CD4-positive, alpha-beta memory T cell (primary cell): ENCODE measurements around the gene NBPF4. TPM values are rescaled to one million over a fixed set of nuclear protein-coding genes. Genes with fewer than 3 reads are reported as not detected.
"Not testable (repeated sequence)": the region's sequence is repeated elsewhere in the genome, so short reads cannot be mapped to it uniquely, and the experiment has no call there.

Source experiments
- CTCF ChIA-PET: fragments of 350-600 bp; sonication (Branson Sonifier 250); formaldehyde crosslinking; loops from one replicate; lab custom pipeline; 2021; ENCODE audit warnings: inconsistent platforms; ENCODE audit not compliant: partially characterized antibody; lab: Charles Lee
- POLR2A ChIA-PET: fragments of 350-600 bp; sonication (Branson Sonifier 250); formaldehyde crosslinking; loops from one replicate; lab custom pipeline; 2021; ENCODE audit not compliant: partially characterized antibody; lab: Charles Lee
- DNase-seq, 5 donors: peaks; one replicate each; pipeline versions ENCODE4 v3.0.0 to v3.0.0-alpha.2; 2020 to 2022; ENCODE audit warnings: mixed read lengths in 1 of 5
- H3K27ac ChIP-seq: one replicate; pipeline ENCODE4 v1.7.0; 2013; ENCODE audit warnings: low read depth, low read length
- H3K27me3 ChIP-seq: 2 replicates; pipeline ENCODE4 v1.7.0; 2013; ENCODE audit warnings: mild to moderate bottlenecking, low read length, moderate library complexity; ENCODE audit not compliant: insufficient read depth
- H3K36me3 ChIP-seq: 2 replicates; pipeline ENCODE4 v1.7.0; 2013; ENCODE audit warnings: mild to moderate bottlenecking, low read length, moderate library complexity; ENCODE audit not compliant: insufficient read depth
- H3K4me1 ChIP-seq: 2 replicates; pipeline ENCODE4 v1.7.0; 2013; ENCODE audit warnings: mild to moderate bottlenecking, low read length, moderate library complexity; ENCODE audit not compliant: insufficient read depth
- H3K4me3 ChIP-seq, 2 donors: one replicate each; pipeline ENCODE4 v1.7.0; 2013; ENCODE audit warnings: low read length in 2 of 2, mild to moderate bottlenecking in 1 of 2
- H3K9me3 ChIP-seq, 2 donors: one replicate each; pipeline ENCODE4 v1.7.0; 2013; ENCODE audit warnings: low read length in 2 of 2, control low read depth in 1 of 2; ENCODE audit not compliant: control insufficient read depth in 1 of 2
- H3K27ac Mint-ChIP-seq, 7 donors: one replicate each; pipeline ENCODE4 v1.8.0; 2020 to 2021; ENCODE audit warnings: mixed read lengths in 7 of 7, mild to moderate bottlenecking in 6 of 7, inconsistent platforms in 3 of 7, moderate library complexity in 3 of 7
- H3K27me3 Mint-ChIP-seq, 2 donors: one replicate each; pipeline ENCODE4 v1.8.0; 2020 to 2021; ENCODE audit warnings: mixed read lengths in 2 of 2
- H3K36me3 Mint-ChIP-seq, 2 donors: one replicate each; pipeline ENCODE4 v1.8.0; 2020 to 2021; ENCODE audit warnings: mixed read lengths in 2 of 2, inconsistent platforms in 1 of 2, mild to moderate bottlenecking in 1 of 2
- H3K4me1 Mint-ChIP-seq, 4 donors: one replicate each; pipeline ENCODE4 v1.8.0; 2020 to 2021; ENCODE audit warnings: mixed read lengths in 4 of 4, mild to moderate bottlenecking in 1 of 4
- H3K4me3 Mint-ChIP-seq, 8 donors: one replicate each; pipeline ENCODE4 v1.8.0; 2020 to 2021; ENCODE audit warnings: mixed read lengths in 8 of 8, mild to moderate bottlenecking in 7 of 8, moderate library complexity in 6 of 8, inconsistent platforms in 3 of 8
- H3K9me3 Mint-ChIP-seq, 8 donors: one replicate each; pipeline ENCODE4 v1.8.0; 2020 to 2021; ENCODE audit warnings: mixed read lengths in 8 of 8, mild to moderate bottlenecking in 5 of 8, inconsistent platforms in 3 of 8, moderate library complexity in 1 of 8
- intact Hi-C: fragments of 100-400 bp; cut with micrococcal nuclease; formaldehyde crosslinking; loops from one replicate; pipeline ENCODE4 v1.15.1; 2023
- polyA plus RNA-seq, 2 donors: library from polyadenylated mRNA; unstranded; fragments of 300-500 nt; fragmentation: Illumina TruSeq; gene quantifications; one replicate each; pipeline ENCODE4 v1.2.3, GENCODE V29; 2021
- total RNA-seq, 2 experiments: library from RNA; stranded (reverse); gene quantifications; one replicate each; pipeline ENCODE4 v1.2.3, GENCODE V29; 2021

The NBPF4 gene
- total and polyA plus RNA-seq, 4 experiments from 2014 or later = 0.35 TPM; not detected in 3

GRCh38 chr1:108209456-108210108 is 34.3 kb downstream of the NBPF4 start:
- peaks cover 0 to 1% (median 0%) of the 10 kb centered on the region in 8 donors for H3K9me3 Mint-ChIP-seq
- intact Hi-C loops = no loop called here
- H3K4me1 Mint-ChIP-seq = peaks cover 3 to 8% (median 7%) of the 10 kb centered on the region in 4 donors
- Histone ChIP-seq H3K4me3 (no peak overlapping the region), H3K27ac (no peak overlapping the region), H3K4me1 (peaks cover 7% of the 10 kb centered on the region), H3K36me3 (no peaks in the 10 kb centered on the region), H3K27me3 (no peaks in the 10 kb centered on the region), H3K9me3 (no peaks in the 10 kb centered on the region)
- H3K4me3 Mint-ChIP-seq = peak overlapping the region in 2 of 8 donors; percentile 11 to 42
- peaks cover 12 to 20% of the 10 kb centered on the region in 2 donors for H3K27me3 Mint-ChIP-seq
- peak overlapping the region in 1 of 7 donors; percentile 27 for H3K27ac Mint-ChIP-seq
- no peaks in the 10 kb centered on the region for H3K36me3 Mint-ChIP-seq
- ChIA-PET CTCF (interaction anchor here (0.7 to 3.3 kb wide), 2 partner anchors 9 to 84 kb away, joined by 3 to 15 read pairs; partner anchors contain the start of gene SLC25A24), POLR2A (interaction anchor here (2.5 kb wide), 1 partner anchor 9 kb away, joined by 11 read pairs; the partner anchor contains the start of gene SLC25A24)
- DNase-seq = peak in 3 of 5 donors; percentile 7 to 36 (median 9)

DNA sequence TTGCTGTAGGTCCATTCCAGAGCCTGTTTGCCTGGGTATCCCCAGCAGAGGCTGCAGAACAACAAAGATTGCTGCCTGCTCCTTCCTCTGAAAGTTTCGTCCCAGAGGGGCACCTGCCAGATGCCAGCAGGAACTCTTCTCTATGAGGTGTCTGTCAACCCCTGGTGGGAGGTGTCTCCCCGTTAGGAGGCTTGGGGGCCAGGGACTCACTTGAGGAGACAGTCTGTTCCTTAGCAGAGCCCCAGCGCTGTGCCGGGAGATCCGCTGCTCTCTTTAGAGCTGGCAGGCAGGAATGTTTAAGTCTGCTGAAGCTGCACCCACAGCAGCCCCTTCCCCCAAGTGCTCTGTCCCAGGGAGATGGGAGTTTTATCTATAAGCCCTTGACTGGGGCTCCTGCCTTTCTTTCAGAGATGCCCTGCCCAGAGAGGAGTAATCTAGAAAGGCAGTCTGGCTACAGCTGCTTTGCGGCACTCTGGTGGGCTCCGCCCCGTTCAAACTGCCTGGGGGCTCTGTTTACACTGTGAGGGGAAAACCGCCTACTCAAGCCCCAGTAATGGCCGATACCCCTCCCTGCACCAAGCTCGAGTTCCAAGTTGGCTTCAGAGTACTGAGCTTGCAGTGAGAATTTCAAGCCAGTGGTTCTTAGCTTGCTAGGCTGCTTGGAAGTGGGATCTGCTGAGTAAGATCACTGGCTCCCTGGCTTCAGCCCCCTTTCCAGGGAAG is 35.0 kb downstream of the NBPF4 start:
- H3K27ac ChIP-seq = no peak overlapping the region
- POLR2A ChIA-PET = interaction anchor here (2.5 kb wide), 1 partner anchor 8 kb away, joined by 11 read pairs; the partner anchor contains the start of gene SLC25A24
- Mint-ChIP-seq H3K9me3 (peaks cover 0 to 2% (median under 1%) of the 10 kb centered on the region in 8 donors), H3K27ac (no peak overlapping the region), H3K27me3 (peaks cover 12 to 20% of the 10 kb centered on the region in 2 donors), H3K4me3 (no peak overlapping the region), H3K36me3 (no peaks in the 10 kb centered on the region), H3K4me1 (peaks cover 7 to 12% (median 8%) of the 10 kb centered on the region in 4 donors)
- no peaks in the 10 kb centered on the region for H3K27me3 ChIP-seq
- DNase-seq = no peak
- intact Hi-C loops = no loop called here
- peaks cover 7% of the 10 kb centered on the region for H3K4me1 ChIP-seq
- H3K4me3 ChIP-seq = no peak overlapping the region
- CTCF ChIA-PET = interaction anchor here (3.3 kb wide), 1 partner anchor 8 kb away, joined by 15 read pairs; the partner anchor contains the start of gene SLC25A24
- H3K9me3 ChIP-seq = no peaks in the 10 kb centered on the region
- no peaks in the 10 kb centered on the region for H3K36me3 ChIP-seq

DNA sequence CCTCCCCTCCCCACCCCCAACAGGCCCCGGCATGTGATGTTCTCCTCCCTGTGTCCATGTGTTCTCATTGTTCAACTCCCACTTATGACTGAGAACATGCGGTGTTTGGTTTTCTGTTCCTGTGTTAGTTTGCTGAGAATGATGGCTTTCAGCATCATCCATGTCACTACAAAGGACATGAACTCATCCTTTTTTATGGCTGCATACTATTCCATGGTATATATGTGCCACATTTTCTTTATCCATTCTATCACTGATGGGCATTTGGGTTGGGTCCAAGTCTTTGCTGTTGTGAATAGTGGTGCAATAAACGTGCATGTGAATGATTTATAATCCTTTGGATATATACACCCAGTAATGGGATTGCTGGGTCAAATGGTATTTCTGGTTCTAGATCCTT is 40.3 kb downstream of the NBPF4 start:
- intact Hi-C loops = loop anchor here (5.0 kb wide), 1 partner anchor 444 kb away; no protein-coding TSS in a partner anchor
- POLR2A ChIA-PET, H3K27me3 Mint-ChIP-seq, CTCF ChIA-PET, H3K4me3 ChIP-seq, H3K9me3 ChIP-seq, H3K36me3 Mint-ChIP-seq, H3K27ac ChIP-seq, H3K27me3 ChIP-seq, H3K9me3 Mint-ChIP-seq, H3K36me3 ChIP-seq, DNase-seq, H3K4me3 Mint-ChIP-seq: not testable (repeated sequence)
- peak overlapping the region in 1 of 7 donors; percentile 9 for H3K27ac Mint-ChIP-seq
- peaks cover 15 to 26% (median 19%) of the 10 kb centered on the region in 4 donors for H3K4me1 Mint-ChIP-seq
- H3K4me1 ChIP-seq = peaks cover 14% of the 10 kb centered on the region

GRCh38 chr1:108201687-108202086 is 42.2 kb downstream of the NBPF4 start:
- Mint-ChIP-seq H3K27me3 (peaks cover 0 to 2% of the 10 kb centered on the region in 2 donors), H3K9me3 (peaks cover 0 to 3% (median under 1%) of the 10 kb centered on the region in 8 donors), H3K27ac (peak overlapping the region in 1 of 7 donors; percentile 30), H3K4me1 (peaks cover 28 to 41% (median 35%) of the 10 kb centered on the region in 4 donors), H3K36me3 (peaks cover 2 to 7% of the 10 kb centered on the region in 2 donors), H3K4me3 (peak overlapping the region in 1 of 8 donors; percentile 91)
- POLR2A ChIA-PET = no interaction called here
- H3K4me1 ChIP-seq = peaks cover 23% of the 10 kb centered on the region
- no peaks in the 10 kb centered on the region for H3K9me3 ChIP-seq
- no peak overlapping the region for H3K4me3 ChIP-seq
- H3K27ac ChIP-seq = no peak overlapping the region
- CTCF ChIA-PET = interaction anchor here (1.0 to 2.2 kb wide), 3 partner anchors 8 to 18 kb away, joined by 3 to 15 read pairs (median 8); no protein-coding TSS in a partner anchor
- no peak for DNase-seq
- intact Hi-C loops = loop anchor here (5.0 kb wide), 1 partner anchor 446 kb away; no protein-coding TSS in a partner anchor
- H3K27me3 ChIP-seq = no peaks in the 10 kb centered on the region
- no peaks in the 10 kb centered on the region for H3K36me3 ChIP-seq

DNA sequence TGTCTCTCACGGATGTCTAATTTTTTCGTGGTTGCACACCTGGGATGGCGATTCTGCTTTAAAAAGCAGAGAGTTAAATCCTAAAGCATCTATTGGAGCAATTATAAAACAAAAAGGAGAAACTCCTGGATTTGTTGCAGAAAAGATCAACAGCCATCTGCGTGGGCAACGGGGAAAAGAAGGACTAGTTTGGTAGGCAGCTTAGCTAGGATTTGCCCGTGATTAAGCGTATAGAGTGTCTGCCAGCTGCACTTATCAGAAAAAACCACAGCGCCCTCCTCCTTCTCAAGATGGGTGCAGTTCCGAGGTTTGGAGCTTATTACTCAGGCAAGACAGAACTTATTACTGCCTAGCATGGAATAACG is 43.2 kb downstream of the NBPF4 start:
- POLR2A ChIA-PET = interaction anchor here (0.7 to 2.4 kb wide), 17 partner anchors 9 to 1144 kb away, joined by 3 to 17 read pairs (median 5); partner anchors contain the start of genes EEIG2, HENMT1, PRMT6 and PRPF38B
- CTCF ChIA-PET = interaction anchor here (0.7 to 2.2 kb wide), 14 partner anchors 9 to 461 kb away, joined by 3 to 15 read pairs (median 4); no protein-coding TSS in a partner anchor
- peak overlapping the region; percentile 58 to 80 for H3K4me3 ChIP-seq
- intact Hi-C loops = loop anchor here (5.0 kb wide), 1 partner anchor 447 kb away; no protein-coding TSS in a partner anchor
- peak overlapping the region; percentile 64 for H3K27ac ChIP-seq
- H3K4me3 Mint-ChIP-seq = peak overlapping the region; percentile 87 to 94 (median 92)
- peak; percentile 43 to 69 (median 49) for DNase-seq
- peaks cover 31 to 42% (median 37%) of the 10 kb centered on the region in 4 donors for H3K4me1 Mint-ChIP-seq
- peaks cover 23% of the 10 kb centered on the region for H3K4me1 ChIP-seq
- H3K36me3 ChIP-seq = no peaks in the 10 kb centered on the region
- peaks cover 0 to 4% (median 2%) of the 10 kb centered on the region in 8 donors for H3K9me3 Mint-ChIP-seq
- H3K27ac Mint-ChIP-seq = peak overlapping the region; percentile 80 to 92 (median 88)
- H3K27me3 Mint-ChIP-seq = no peaks in the 10 kb centered on the region
- H3K36me3 Mint-ChIP-seq = peaks cover 2 to 11% of the 10 kb centered on the region in 2 donors
- no peaks in the 10 kb centered on the region for H3K27me3 ChIP-seq
- no peaks in the 10 kb centered on the region for H3K9me3 ChIP-seq

DNA sequence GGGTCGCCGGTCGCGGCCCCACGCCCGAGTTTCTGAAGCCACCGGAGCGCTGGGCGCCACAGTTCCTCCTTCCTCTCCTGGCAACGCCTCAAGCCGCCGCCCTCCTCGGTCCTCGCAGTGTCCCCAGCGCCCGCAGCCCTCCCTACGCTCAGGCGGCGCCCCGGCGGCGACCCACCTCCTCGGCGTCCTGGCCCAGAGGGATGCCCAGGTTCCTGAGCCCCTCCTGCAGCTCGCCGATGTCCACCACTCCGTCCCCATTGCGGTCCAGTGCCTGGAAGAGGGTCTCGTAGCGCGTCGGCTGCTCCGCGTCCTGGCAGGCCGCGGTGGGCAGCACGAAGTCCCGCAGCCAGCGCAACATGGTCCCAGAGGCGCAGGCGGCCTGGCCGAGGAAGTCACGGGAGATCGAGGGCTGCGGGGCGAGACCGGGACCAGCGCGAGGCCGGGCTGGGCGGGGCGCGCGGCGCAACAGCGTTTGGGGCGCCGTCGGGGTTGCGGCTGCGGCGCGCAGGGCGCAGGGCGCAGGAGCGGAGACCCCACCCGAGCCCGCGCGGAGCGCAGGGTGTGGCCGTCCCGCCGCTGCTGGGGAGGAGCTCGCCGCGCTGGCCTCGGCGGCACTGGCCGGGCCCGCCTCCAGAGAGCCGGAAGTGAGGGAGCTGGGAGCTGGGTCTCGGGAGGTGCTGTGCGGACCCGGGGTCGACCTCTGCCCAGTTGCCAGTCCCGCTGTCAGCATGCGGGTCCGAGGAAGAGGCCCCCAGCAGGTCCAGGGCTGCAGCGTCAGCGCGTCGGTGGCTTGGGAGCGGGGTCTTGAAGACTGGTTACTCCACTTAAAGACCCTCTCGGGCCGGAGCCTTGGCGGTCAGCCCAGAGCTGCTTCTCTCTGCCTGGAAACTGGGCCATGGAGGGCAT is 43.8 kb downstream of the NBPF4 start, which contains the start of gene SLC25A24:
SLC25A24 (minus strand) TSS at position 563 of the 906 bp plus-strand sequence; CDS start at position 358, 205 bp downstream.
- Histone ChIP-seq H3K4me1 (peaks cover 23% of the 10 kb centered on the region), H3K9me3 (no peaks in the 10 kb centered on the region), H3K4me3 (peak within 1 kb of the TSS; percentile 58 to 80), H3K27ac (peak within 1 kb of the TSS; percentile 64), H3K36me3 (no peaks in the 10 kb centered on the region), H3K27me3 (no peaks in the 10 kb centered on the region)
- CTCF ChIA-PET = interaction anchor here (0.9 to 2.2 kb wide), 11 partner anchors 10 to 462 kb away, joined by 3 to 15 read pairs (median 6); no protein-coding TSS in a partner anchor
- peak within 1 kb of the TSS; percentile 85 to 93 (median 90) for H3K27ac Mint-ChIP-seq
- no peaks in the 10 kb centered on the region for H3K27me3 Mint-ChIP-seq
- H3K4me3 Mint-ChIP-seq = peak within 1 kb of the TSS; percentile 87 to 94 (median 92)
- H3K36me3 Mint-ChIP-seq = peaks cover 7 to 17% of the 10 kb centered on the region in 2 donors
- DNase-seq = peak; percentile 72 to 82 (median 78)
- intact Hi-C loops = loop anchor here (1.0 to 10.0 kb wide), 5 partner anchors 123 to 447 kb away; partner anchors contain the start of gene EEIG2
- peaks cover 31 to 44% (median 37%) of the 10 kb centered on the region in 4 donors for H3K4me1 Mint-ChIP-seq
- H3K9me3 Mint-ChIP-seq = peaks cover 0 to 5% (median 2%) of the 10 kb centered on the region in 8 donors
- POLR2A ChIA-PET = interaction anchor here (0.6 to 2.4 kb wide), 19 partner anchors 10 to 1143 kb away, joined by 3 to 17 read pairs (median 4); partner anchors contain the start of genes CLCC1, EEIG2, HENMT1 and PRMT6
